GM19238 (cell line): Measurements from ENCODE around the gene POLRMT.
A peak's percentile ranks its signal among the peaks of the same experiment; 100 is the strongest.
"Not testable (repeated sequence)": the region's sequence is repeated elsewhere in the genome, so short reads cannot be mapped to it uniquely, and the experiment has no call there.

Experiments
- DNase-seq: peaks from one replicate; pipeline ENCODE4 v3.0.0; 2011; ENCODE audit warnings: low spot score; ENCODE audit not compliant: insufficient read length

The POLRMT gene

DNA sequence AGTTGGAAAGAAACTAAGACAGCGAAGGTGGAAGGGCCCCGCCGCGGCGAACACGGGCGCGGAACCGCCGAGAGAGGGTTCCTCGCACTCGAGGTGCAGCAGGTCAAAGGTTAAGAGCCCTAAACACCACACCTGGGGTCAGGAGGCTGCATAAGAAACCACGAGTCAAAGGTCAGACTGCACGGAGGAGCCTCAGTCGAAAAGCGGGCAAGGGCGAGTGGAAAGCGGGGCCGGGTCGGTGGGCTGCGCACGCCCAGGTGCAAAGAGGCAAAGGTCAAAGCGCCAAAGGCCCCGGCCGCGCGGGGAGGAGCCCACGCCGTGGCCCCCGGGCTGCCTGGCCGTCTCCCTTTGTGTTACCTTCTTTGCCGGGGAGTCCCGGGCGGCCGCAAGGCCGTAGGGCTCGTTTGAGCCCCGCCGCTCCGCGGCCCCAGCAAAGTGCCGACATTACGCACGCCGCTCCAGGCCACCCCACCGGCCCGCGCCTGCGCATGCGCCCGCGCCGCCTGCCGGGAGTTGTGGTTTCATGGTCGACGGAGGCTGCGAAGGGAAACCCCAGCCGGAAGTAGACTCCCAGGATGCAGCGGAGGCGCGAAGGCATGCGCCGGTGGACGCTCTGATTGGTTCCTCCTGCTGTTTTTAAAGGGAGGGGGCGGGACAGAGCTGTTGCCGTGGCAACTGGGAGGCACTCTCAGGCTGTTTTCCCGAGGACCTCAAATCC lies at the start of gene POLRMT:
POLRMT (minus strand) TSS at position 470 of the 718 bp plus-strand sequence; CDS start at position 445, 25 bp downstream.
- DNase-seq = peak; percentile 100

DNA sequence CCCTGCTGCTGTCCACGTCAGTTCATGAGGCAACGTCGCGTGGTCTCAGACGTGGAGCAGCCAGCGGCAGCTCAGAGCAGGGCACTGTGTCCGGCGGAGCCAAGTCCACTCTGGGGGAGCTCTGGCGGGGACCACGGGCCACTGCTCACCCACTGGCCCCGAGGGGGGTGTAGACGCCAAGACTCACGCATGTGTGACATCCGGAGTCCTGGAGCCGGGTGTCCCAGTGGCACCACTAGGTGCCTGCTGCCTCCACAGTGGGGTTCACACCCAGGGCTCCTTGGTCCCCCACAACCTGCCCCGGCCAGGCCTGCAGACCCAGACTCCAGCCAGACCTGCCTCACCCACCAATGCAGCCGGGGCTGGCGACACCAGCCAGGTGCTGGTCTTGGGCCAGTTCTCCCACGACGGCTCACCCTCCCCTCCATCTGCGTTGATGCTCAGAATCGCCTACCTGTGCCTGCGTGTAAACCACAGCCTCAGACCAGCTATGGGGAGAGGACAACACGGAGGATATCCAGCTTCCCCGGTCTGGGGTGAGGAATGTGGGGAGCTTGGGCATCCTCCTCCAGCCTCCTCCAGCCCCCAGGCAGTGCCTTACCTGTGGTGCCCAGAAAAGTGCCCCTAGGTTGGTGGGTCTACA lies 49.5 kb upstream of the POLRMT start:
- DNase-seq = no peak

DNA sequence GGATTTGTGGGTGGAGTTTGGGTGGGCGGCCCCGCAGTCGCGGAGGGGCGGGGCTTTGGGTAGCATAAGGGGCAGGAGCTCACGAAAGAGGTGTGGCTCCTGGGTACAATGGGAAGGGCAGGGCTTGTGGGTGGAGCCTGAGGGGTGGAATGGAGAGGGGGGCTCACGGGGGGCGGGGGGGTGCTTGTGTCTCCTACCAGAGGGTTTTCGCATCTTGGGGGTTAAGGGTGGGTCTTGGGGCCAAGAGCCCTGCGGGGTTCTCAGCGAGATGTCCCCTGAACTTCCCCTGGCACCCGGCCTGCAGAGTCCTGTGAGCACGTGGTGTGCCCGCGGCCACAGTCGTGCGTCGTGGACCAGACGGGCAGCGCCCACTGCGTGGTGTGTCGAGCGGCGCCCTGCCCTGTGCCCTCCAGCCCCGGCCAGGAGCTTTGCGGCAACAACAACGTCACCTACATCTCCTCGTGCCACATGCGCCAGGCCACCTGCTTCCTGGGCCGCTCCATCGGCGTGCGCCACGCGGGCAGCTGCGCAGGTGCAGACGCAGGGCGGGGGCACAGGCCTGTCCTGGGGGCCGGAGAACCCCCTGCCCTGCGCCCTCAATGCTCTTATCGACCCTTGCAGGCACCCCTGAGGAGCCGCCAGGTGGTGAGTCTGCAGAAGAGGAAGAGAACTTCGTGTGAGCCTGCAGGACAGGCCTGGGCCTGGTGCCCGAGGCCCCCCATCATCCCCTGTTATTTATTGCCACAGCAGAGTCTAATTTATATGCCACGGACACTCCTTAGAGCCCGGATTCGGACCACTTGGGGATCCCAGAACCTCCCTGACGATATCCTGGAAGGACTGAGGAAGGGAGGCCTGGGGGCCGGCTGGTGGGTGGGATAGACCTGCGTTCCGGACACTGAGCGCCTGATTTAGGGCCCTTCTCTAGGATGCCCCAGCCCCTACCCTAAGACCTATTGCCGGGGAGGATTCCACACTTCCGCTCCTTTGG lies 48.0 kb upstream of the POLRMT start:
- peak; percentile 84 for DNase-seq

DNA sequence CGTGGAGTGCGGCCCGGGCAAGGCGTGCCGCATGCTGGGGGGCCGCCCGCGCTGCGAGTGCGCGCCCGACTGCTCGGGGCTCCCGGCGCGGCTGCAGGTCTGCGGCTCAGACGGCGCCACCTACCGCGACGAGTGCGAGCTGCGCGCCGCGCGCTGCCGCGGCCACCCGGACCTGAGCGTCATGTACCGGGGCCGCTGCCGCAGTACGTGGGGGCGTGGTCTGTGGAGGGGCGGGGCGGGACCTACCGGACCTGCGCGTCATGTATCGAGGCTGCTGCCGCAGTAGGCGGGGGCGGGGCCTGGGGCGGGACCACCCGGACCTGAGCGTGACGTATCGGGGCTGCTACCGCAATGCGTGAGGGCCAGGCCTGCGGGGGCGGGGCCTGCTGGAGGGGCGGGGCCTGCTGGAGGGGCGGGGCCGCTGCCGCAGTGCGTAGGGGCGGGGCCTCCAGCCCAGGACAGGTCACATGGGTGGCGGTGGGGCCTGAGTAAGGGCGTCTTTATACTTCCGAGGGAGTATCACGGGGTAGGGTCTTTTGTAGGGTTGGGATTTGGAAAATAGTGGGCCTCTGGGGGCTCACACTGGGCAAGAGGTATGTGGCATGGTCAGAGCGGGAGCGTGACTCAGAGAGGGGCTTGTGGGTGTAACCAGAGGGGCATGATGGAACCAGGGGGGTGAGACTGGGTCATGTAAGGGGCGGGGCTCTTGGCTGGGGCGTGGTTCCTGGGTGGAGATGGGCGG lies 47.1 kb upstream of the POLRMT start:
- peak; percentile 99 for DNase-seq

DNA sequence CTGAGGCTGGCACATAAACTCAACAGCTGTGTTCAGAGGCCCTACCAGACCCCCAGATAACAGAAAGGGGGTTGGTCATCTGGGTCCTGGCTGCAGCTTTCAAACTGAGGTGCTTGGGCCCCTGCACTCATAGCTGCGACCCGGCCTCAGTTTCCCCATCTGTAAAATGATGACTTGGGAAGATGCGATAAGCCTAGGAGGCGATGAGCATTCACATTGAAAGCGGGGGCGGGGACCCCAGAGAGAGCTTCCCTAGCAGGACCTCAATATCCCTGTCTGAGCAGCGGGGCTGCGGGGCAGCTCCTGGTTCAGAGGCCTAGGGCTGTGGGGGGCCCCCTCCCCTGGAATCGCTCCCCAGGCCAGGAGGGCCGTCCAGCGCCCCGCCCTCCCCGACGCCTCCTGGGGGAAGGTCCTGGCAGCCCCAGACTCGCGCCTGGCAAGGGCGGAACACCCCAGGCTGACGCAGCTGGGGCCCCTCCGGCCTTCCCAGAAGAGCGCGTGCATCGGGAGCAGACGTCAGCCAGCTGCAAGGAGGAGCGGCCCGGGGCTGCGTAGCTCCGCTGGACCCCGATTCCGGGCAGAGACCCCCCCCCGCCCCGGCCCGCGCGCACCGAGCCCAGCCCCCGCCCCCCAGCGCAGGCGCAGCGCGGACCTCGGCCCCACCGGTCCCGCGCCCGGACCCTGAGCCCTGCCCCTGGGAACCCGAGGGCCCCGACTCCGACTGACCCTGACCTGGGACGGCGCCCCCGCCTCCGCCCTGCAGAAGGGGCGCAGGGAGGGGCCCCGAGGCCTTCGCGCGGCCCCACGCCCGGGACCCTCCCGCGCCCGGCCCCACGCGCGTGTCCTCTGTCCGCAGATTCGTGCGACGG lies 46.3 kb upstream of the POLRMT start:
- peak; percentile 66 for DNase-seq

DNA sequence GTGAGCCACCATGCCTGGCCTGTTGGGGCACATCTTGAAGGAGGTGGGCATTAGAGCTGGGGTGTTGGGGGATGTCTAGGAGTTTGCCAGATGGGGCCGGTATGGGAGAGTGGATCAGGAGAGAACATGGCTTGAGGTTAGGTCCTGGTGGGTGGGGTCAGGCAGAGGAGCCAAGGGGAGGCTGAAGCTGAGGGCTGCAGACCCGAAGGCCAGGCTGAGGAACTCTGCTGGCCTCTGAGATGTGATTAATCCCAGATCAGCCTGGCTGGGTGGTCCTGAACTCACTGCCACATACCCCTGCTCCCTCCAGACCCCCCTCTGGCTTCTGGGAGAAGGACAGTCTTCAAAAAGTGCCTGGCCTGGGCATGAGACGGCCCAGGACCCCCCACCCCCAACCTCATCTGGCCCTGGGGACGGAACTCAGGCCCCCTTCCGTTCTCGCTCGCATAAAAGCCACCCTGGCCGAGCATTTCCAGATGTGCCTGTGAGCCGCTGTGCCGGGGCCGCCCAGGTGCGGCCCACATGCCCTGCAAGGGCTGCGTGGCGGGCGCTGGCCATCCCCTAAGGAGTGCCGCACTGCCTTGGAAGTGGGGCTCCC lies 45.6 kb upstream of the POLRMT start:
- DNase-seq = no peak

DNA sequence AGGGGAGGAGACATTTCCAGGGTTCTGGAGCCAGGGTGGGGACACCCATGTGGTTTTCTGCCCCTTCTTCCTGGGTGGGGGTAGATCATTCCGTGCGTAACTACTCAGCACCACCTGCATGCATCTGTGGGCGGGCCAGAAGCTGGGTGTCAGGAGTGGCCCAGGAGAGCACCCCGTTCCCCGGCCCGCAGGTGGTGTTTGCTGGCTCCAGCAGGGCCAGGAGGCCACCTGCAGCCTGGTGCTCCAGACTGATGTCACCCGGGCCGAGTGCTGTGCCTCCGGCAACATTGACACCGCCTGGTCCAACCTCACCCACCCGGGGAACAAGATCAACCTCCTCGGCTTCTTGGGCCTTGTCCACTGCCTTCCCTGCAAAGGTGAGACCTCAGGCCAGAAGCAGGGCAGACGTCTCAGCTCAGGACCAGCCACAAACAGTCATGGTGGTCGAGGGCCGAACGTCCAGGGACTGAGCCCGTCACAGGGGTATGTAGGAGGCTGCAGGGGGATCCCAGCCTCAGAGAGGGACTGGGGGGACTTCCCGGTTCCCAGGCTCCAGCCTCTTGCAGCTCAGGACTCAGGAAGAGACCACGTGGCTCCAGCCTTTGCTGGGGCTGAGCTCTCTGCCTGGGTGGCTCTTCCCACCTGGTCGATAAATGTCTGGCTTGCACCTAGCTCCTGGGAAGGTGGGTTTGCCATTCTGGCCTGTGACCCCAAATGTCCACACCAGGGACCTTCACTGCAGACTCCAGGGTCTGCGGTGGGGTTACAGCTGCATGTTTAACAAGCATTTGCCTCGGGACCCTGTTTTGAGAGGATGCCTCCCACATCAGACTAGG lies 44.5 kb upstream of the POLRMT start:
- no peak for DNase-seq

DNA sequence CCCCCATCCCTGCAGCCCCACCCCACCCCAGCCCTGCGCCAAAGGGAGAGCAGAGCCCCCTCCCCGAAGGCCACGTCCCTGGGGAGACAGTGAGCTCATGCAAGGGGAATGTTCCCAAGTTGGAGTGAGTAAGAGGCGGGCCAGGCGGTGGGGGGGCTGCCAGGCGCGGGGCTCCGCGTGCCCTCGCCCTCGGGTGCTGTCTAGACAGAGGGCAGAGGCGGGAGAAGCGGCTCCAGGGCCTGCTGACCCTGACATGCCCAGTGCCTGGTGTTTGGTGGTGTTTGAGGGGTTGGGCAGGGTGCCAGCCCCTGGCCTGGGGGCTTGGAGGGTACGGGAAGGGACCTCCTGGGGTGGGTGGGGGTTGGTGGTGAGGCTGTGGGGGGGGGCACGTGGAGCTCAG lies 43.9 kb upstream of the POLRMT start:
- DNase-seq = no peak

DNA sequence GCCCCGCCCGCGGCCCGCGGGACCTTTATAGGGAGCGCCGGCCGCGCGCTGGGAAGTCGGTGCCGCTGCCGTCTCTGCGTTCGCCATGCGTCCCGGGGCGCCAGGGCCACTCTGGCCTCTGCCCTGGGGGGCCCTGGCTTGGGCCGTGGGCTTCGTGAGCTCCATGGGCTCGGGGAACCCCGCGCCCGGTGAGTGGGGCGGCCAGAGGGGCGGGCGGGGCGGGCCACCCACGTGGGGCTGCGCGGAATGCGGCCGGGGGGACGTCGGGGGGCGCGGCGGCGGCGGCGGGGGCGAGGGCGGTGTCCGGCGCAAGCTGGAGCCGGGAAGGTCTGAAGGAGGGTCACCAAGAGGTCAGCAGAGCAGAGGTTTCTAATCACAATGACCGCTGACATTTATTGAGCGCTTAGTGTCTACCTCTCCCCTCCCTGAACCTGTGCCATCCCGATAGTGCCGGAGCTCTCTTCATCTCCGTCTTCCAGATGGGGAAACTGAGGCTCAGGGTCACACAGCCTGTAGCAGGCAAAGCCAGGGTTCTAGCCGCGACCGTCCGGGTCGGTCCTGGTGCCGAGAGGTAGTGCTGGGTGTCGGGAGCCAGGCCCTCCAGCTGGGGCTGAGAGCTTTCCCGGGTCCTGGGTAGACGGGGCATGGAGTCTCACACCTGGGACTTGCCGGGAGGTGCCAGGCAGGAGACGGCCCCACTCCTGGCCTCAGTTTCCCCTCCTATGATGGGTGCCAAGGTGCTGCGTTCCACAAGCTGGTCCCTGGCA lies 43.2 kb upstream of the POLRMT start, which contains the start of gene FSTL3:
FSTL3 (plus strand) TSS at position 54 of the 767 bp plus-strand sequence; CDS start at position 86, 32 bp downstream.
- no peak for DNase-seq

DNA sequence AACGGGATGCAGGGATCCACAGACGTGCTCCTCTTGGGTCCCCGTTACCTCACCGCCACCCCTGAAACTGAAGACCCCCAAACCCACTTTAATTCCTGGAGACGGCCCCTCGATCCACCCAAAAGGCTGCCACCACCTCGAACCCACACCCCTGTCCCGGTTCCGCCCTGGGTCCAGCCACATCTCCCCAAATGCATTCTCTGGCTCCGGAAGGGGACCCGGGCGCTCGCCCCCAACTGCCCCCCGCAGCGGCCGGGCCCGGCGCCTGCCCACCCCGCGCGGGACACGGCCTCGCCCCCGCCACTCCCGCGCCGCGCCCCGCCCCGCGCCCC lies 42.6 kb upstream of the POLRMT start:
- DNase-seq = no peak

DNA sequence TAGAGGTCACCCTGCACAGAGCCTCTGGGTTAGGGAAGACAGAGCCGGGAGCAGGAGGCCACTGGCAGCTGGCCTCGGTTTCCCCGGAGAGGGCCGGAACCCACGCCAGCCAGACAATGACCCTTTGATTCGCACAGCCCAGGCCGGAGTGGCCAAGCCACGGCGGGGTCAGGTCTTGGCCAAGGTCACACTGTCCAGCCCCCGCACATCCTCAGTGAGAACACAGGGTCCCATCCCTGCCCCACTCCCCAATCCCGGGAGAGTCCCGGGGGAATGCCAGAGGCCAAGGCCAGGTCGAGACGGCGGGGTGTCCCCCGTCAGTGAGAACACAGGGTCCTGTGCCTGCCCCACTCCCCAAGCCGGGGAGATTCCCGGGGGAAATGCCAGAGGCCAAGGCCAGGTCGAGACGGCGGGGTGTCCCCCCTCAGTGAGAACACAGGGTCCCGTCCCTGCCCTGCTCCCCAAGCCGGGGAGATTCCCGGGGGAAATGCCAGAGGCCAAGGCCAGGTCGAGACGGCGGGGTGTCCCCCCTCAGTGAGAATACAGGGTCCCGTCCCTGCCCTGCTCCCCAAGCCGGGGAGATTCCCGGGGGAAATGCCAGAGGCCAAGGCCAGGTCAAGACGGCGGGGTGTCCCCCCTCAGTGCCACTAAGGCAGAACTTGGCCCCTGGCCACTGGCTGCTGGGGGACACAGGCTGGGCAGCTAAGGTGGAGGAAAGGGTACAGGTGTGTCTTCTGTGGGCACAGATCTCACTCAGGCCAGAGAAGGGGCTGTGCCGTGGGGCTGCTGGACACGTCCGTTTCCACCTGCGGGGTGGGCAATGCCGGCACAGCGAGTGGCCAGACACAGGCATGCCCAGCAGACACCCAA lies 41.2 kb upstream of the POLRMT start:
- DNase-seq = no peak

DNA sequence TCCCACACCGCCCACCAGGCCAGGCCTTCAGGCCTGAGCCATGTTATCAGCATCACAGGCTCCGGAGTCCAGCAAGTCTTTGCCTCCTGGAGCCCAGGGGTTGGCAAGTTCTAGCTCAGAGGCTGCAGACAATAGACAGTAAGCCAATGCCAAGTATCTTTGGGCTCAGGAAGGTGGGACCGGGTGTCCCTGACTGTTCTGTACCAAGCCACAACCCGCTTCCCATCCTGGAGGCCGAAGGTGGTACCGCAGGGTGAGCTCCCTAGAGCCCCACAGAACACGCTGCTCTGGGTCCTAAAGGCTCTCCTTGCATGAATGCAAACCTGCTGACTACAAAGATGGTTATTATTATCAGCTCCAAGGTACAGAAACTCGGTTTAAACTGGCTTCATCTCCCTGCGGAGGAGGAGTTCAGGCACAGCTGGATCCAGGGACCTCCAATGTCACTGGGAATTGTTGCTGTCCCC lies 37.3 kb upstream of the POLRMT start:
- no peak for DNase-seq

DNA sequence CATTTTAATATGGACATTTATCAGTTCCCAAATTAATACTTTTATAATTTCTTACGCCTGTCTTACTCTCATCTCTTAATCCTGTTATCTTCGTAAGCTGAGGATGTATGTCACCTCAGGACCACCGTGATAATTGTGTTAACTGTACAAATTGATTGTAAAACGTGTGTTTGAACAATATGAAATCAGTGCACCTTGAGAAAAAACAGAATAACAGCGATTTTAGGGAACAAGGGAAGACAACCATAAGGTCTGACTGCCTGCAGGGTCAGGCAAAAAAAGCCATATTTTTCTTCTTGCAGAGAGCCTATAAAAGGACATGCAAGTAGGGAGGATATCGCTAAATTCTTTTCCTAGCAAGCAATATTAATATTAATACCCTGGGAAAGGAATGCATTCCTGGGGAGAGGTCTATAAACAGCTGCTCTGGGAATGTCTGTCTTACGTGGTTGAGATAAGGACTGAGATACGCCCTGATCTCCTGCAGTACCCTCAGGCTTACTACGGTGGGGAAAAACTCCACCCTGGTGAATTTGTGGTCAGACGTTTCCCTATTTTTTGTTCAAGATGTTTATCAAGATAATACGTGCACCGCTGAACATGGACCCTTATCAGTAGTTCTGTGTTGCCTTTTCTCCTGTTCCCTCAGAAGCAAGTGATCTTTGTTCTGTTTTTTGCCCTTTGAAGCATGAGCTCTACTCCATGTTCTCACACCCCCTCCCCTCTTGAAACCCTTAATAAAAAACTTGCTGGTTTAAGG lies 35.5 kb upstream of the POLRMT start:
- not testable (repeated sequence) for DNase-seq

DNA sequence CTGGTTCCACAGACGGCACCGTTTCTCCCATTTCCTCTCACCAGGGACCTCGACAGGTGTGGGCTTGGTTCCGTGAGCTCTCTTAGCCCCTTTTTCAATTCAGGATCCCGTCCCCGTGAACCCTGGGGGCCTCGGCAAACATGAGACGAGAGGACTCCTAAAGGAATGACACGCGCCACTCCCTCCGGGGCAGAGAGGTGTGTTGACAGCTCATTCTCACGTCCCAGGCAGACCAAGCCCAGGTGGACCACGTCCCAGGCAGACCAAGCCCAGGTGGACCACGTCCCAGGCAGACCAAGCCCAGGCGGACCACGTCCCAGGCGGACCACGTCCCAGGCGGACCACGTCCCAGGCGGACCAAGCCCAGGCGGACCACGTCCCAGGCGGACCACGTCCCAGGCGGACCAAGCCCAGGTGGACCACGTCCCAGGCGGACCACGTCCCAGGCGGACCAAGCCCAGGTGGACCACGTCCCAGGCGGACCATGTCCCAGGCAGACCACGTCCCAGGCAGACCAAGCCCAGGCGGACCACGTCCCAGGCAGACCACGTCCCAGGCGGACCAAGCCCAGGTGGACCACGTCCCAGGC lies 33.7 kb upstream of the POLRMT start:
- DNase-seq = not testable (repeated sequence)

DNA sequence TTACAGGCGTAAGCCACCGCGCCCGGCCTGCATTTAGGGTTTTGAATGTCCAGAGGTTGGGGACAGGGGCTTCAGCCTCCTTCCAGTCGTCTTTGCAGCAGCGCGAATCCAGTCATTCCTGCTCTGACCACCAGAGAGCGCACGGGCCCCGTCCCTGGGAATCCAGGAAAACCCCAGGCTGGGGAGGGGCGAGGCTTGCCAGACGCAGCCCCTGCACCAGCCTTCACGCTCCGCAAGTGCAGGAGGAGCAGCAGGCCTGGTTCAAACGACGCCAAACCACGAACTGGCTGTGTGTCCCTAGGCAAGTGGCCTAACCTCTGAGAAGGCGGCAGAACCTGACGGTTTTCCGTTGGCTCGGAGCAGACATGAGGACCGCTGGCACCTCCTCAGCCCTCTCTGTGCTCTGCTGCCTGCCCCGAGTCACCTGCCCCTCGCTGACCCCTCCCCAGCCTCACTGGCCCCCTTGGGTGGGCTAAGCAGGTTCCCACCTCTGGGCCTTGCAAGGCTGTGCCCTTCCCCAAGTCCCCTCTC lies 31.6 kb upstream of the POLRMT start:
- DNase-seq = peak; percentile 90

DNA sequence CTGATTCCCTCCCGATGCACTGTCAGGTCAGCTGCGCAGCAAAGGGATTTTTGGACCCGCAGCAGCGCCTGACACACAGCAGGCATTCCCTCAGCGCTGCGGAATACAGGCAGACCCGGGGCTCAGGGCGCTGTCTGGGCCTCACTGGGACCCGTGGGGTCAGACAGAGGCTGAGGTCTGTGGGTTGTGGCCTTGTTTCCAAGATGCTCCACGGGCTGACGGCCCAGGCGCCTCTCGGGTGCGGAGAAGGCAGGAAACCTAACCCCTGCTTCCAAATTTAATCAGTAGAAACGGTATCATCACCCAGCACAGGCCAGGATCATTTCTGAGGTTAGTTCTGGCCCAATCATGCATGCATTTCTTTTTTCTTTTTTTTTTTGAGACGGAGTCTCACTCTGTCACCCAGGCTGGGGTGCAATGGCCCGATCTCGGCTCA lies 30.4 kb upstream of the POLRMT start:
- no peak for DNase-seq
